Trophoblast cell (in vitro differentiated cells and primary cell): Measurements from ENCODE around the gene COBL.
"Not testable (repeated sequence)": the region's sequence is repeated elsewhere in the genome, so short reads cannot be mapped to it uniquely, and the experiment has no call there.

Experiments
- DNase-seq, 2 donors: peaks; one replicate each; pipeline ENCODE4 v3.0.0-alpha.2; 2016
- H2AFZ ChIP-seq: 2 replicates; pipeline ENCODE4 v1.6.1; 2013; ENCODE audit warnings: low read length, moderate library complexity, mild to moderate bottlenecking; ENCODE audit not compliant: insufficient read depth, poor library complexity
- H2AK5ac ChIP-seq: 2 replicates; pipeline ENCODE4 v1.6.1; 2013; ENCODE audit warnings: mild to moderate bottlenecking, low read length
- H2BK120ac ChIP-seq: 2 replicates; pipeline ENCODE4 v1.6.1; 2013; ENCODE audit warnings: low read length, mild to moderate bottlenecking, moderate library complexity; ENCODE audit not compliant: insufficient read depth, poor library complexity
- H2BK12ac ChIP-seq: 2 replicates; pipeline ENCODE4 v1.6.1; 2013; ENCODE audit warnings: mild to moderate bottlenecking, low read length, moderate library complexity
- H2BK5ac ChIP-seq: 2 replicates; pipeline ENCODE4 v1.6.1; 2013; ENCODE audit warnings: low read length, low read depth, moderate library complexity, mild to moderate bottlenecking; ENCODE audit not compliant: poor library complexity
- H3K14ac ChIP-seq: 2 replicates; pipeline ENCODE4 v1.6.1; 2013; ENCODE audit warnings: mild to moderate bottlenecking, low read length
- H3K18ac ChIP-seq: 2 replicates; pipeline ENCODE4 v1.6.1; 2013; ENCODE audit warnings: mild to moderate bottlenecking, low read length
- H3K23ac ChIP-seq: 2 replicates; pipeline ENCODE4 v1.6.1; 2013; ENCODE audit warnings: low read length
- H3K27ac ChIP-seq: 2 replicates; pipeline ENCODE4 v1.5.1; 2013; ENCODE audit warnings: low read depth, mild to moderate bottlenecking, inconsistent platforms, low read length, moderate library complexity
- H3K27me3 ChIP-seq: 2 replicates; pipeline ENCODE4 v1.6.1; 2013; ENCODE audit warnings: inconsistent platforms, mild to moderate bottlenecking, low read length, moderate library complexity; ENCODE audit not compliant: insufficient read depth
- H3K36me3 ChIP-seq, 2 experiments: 1 replicate in 1 of 2; 2 replicates in 1 of 2; pipeline ENCODE4 v1.6.1; 2013; ENCODE audit warnings: low read length in 2 of 2, mild to moderate bottlenecking in 2 of 2, moderate library complexity in 1 of 2; ENCODE audit not compliant: insufficient read depth in 2 of 2, control insufficient read depth in 1 of 2
- H3K4ac ChIP-seq: 2 replicates; pipeline ENCODE4 v1.6.1; 2013; ENCODE audit warnings: low read depth, mild to moderate bottlenecking, low read length, moderate library complexity
- H3K4me1 ChIP-seq, 2 experiments: 1 replicate in 1 of 2; 2 replicates in 1 of 2; pipeline ENCODE4 v1.6.1; 2013; ENCODE audit warnings: low read length in 2 of 2, mild to moderate bottlenecking in 2 of 2, moderate library complexity in 1 of 2; ENCODE audit not compliant: insufficient read depth in 2 of 2, control insufficient read depth in 1 of 2
- H3K4me2 ChIP-seq: 2 replicates; pipeline ENCODE4 v1.6.1; 2013; ENCODE audit warnings: inconsistent platforms, mild to moderate bottlenecking, low read length, moderate library complexity
- H3K4me3 ChIP-seq: 2 replicates; pipeline ENCODE4 v1.5.1; 2013; ENCODE audit warnings: mild to moderate bottlenecking, low read depth, low read length, inconsistent platforms
- H3K79me1 ChIP-seq: one replicate; pipeline ENCODE4 v1.6.1; 2013; ENCODE audit warnings: low read length
- H3K79me2 ChIP-seq: 2 replicates; pipeline ENCODE4 v1.6.1; 2013; ENCODE audit warnings: low read length, mild to moderate bottlenecking; ENCODE audit not compliant: control insufficient read depth, insufficient read depth, poor library complexity
- H3K9ac ChIP-seq: 2 replicates; pipeline ENCODE4 v1.6.1; 2013; ENCODE audit warnings: mild to moderate bottlenecking, low read length
- H3K9me3 ChIP-seq: 2 replicates; pipeline ENCODE4 v1.6.1; 2013; ENCODE audit warnings: low read depth, mild to moderate bottlenecking, control low read depth, inconsistent platforms, low read length; ENCODE audit not compliant: insufficient read depth
- H4K12ac ChIP-seq: 2 replicates; pipeline ENCODE4 v1.6.1; 2013; ENCODE audit warnings: low read depth, mild to moderate bottlenecking, low read length, moderate library complexity
- H4K8ac ChIP-seq: 2 replicates; pipeline ENCODE4 v1.6.1; 2013; ENCODE audit warnings: low read depth, mild to moderate bottlenecking, low read length, moderate library complexity
- H4K91ac ChIP-seq: one replicate; pipeline ENCODE4 v1.6.1; 2013; ENCODE audit warnings: low read depth, mild to moderate bottlenecking, low read length, moderate library complexity
- WGBS: extraction: QIAGEN DNeasy Blood & Tissue Kit; methylation state at CpG from one replicate; pipeline ENCODE4 v1.1.7; 2013; ENCODE audit warnings: missing lambda C conversion rate; ENCODE audit not compliant: insufficient read length, insufficient coverage; ENCODE audit errors: extremely low coverage; 5-methylcytosine and 5-hydroxymethylcytosine counted together

COBL gene

GRCh38 chr7:51208125-51208524, 108.5 kb downstream of the COBL start:
- H4K8ac ChIP-seq, H2BK12ac ChIP-seq: not testable (repeated sequence)
- WGBS: no CpG with 5 or more reads among the region's 30 CpGs

GRCh38 chr7:51198654-51199053, 118.0 kb downstream of the COBL start:
- H2BK5ac ChIP-seq: no peak overlapping the region
- H3K4me2 ChIP-seq: no peak overlapping the region
- no peak for DNase-seq
- H4K91ac ChIP-seq: no peak overlapping the region
- H4K8ac ChIP-seq: no peak overlapping the region
- no peak overlapping the region for H3K9ac ChIP-seq
- H2BK12ac ChIP-seq: no peak overlapping the region
- H3K14ac ChIP-seq: no peak overlapping the region
- no peak overlapping the region for H3K4me3 ChIP-seq
- H3K23ac ChIP-seq: no peak overlapping the region
- WGBS: no CpG with 5 or more reads among the region's 1 CpG
- no peaks in the 10 kb centered on the region for H3K36me3 ChIP-seq
- no peaks in the 10 kb centered on the region for H3K4me1 ChIP-seq
- H3K4ac ChIP-seq: no peak overlapping the region
- H3K27ac ChIP-seq: no peak overlapping the region
- no peak overlapping the region for H4K12ac ChIP-seq
- H3K9me3 ChIP-seq: peaks cover 3% of the 10 kb centered on the region
- H3K79me2 ChIP-seq: no peaks in the 10 kb centered on the region
- H2AK5ac ChIP-seq: no peak overlapping the region
- H3K79me1 ChIP-seq: no peaks in the 10 kb centered on the region
- no peak overlapping the region for H3K18ac ChIP-seq
- H2BK120ac ChIP-seq: no peak overlapping the region
- H2AFZ ChIP-seq: no peak overlapping the region
- H3K27me3 ChIP-seq: no peaks in the 10 kb centered on the region

More at GRCh38 chr7:51208125-51208524, 108.5 kb downstream of the COBL start:
- H3K4me1 ChIP-seq, H3K79me2 ChIP-seq, H3K14ac ChIP-seq, H3K9me3 ChIP-seq, H2AFZ ChIP-seq, H3K36me3 ChIP-seq, H2BK120ac ChIP-seq, H3K4me2 ChIP-seq, H3K9ac ChIP-seq, H4K91ac ChIP-seq, H3K27me3 ChIP-seq, H3K4me3 ChIP-seq, H3K18ac ChIP-seq, H3K4ac ChIP-seq, H2BK5ac ChIP-seq, H3K79me1 ChIP-seq, DNase-seq, H3K27ac ChIP-seq, H3K23ac ChIP-seq, H2AK5ac ChIP-seq, H4K12ac ChIP-seq: not testable (repeated sequence)

- no peak overlapping the region for H3K4ac ChIP-seq
- H3K27ac ChIP-seq: no peak overlapping the region
- no peak overlapping the region for H2BK12ac ChIP-seq
- no peak overlapping the region for H2BK5ac ChIP-seq
- no peak overlapping the region for H3K4me3 ChIP-seq
- WGBS: no CpG with 5 or more reads among the region's 5 CpGs
- no peak overlapping the region for H4K12ac ChIP-seq
- H3K79me2 ChIP-seq: no peaks in the 10 kb centered on the region
- no peak for DNase-seq
- H3K4me1 ChIP-seq: peaks cover 0 to 5% of the 10 kb centered on the region in 2 experiments
- H3K23ac ChIP-seq: no peak overlapping the region
- no peak overlapping the region for H3K14ac ChIP-seq
- no peak overlapping the region for H2AK5ac ChIP-seq
- H3K27me3 ChIP-seq: no peaks in the 10 kb centered on the region
- no peak overlapping the region for H4K8ac ChIP-seq
- no peak overlapping the region for H2AFZ ChIP-seq
- H3K36me3 ChIP-seq: no peaks in the 10 kb centered on the region
- H3K9ac ChIP-seq: no peak overlapping the region
- H3K18ac ChIP-seq: no peak overlapping the region
- no peak overlapping the region for H4K91ac ChIP-seq
- H3K4me2 ChIP-seq: no peak overlapping the region
- H2BK120ac ChIP-seq: no peak overlapping the region
- no peaks in the 10 kb centered on the region for H3K9me3 ChIP-seq
- H3K79me1 ChIP-seq: no peaks in the 10 kb centered on the region
These were observed 125.6 kb downstream of the COBL start for GRCh38 chr7:51190969-51191368.

GRCh38 chr7:51189777-51190176, 126.8 kb downstream of the COBL start:
- no peaks in the 10 kb centered on the region for H3K79me1 ChIP-seq
- H3K27ac ChIP-seq: no peak overlapping the region
- H3K9me3 ChIP-seq: no peaks in the 10 kb centered on the region
- no peaks in the 10 kb centered on the region for H3K36me3 ChIP-seq
- H2BK5ac ChIP-seq: no peak overlapping the region
- DNase-seq: no peak
- no peak overlapping the region for H2AFZ ChIP-seq
- no peak overlapping the region for H4K91ac ChIP-seq
- H3K23ac ChIP-seq: no peak overlapping the region
- no peak overlapping the region for H3K4ac ChIP-seq
- no peak overlapping the region for H4K8ac ChIP-seq
- no peak overlapping the region for H2BK12ac ChIP-seq
- H3K4me1 ChIP-seq: peaks cover 0 to 5% of the 10 kb centered on the region in 2 experiments
- no peak overlapping the region for H3K18ac ChIP-seq
- WGBS: no CpG with 5 or more reads among the region's 2 CpGs
- no peaks in the 10 kb centered on the region for H3K27me3 ChIP-seq
- H4K12ac ChIP-seq: no peak overlapping the region
- H3K79me2 ChIP-seq: no peaks in the 10 kb centered on the region
- H2BK120ac ChIP-seq: no peak overlapping the region
- H3K9ac ChIP-seq: no peak overlapping the region
- no peak overlapping the region for H2AK5ac ChIP-seq
- no peak overlapping the region for H3K4me2 ChIP-seq
- H3K14ac ChIP-seq: no peak overlapping the region
- no peak overlapping the region for H3K4me3 ChIP-seq
